ENCODE data around the gene PLXNB3. TPM values are rescaled to one million over a fixed set of nuclear protein-coding genes. Genes with fewer than 3 reads are reported as not detected.

PLXNB3 gene
- total RNA-seq, 3 donors from 2014 or later (not counting 1 experiment from before 2014, with no cell fraction given) = 1.2 to 1.3 TPM; not detected in 1

DNA sequence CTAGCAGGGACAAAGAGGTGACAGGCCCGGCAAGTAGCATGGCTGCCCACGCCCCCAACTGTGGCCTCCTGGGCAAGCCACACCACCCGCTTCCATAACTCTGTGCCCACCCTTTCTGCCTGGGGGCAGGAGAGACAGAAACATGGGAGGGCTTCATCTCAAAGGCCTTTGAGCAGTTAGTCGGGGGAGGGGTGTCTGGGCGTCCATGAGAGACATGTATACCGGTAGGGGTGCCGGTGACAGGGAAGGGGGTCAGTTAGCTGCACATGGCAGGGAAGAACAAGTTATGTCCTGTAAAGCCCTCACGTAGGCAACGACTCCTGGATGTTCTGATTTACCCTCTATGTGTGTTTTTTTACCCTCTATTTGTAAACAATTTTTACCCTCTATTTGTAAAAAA, 57.0 kb downstream of the PLXNB3 start:
- DNase-seq (no peak), ATAC-seq (no peak)
- Mint-ChIP-seq H3K4me3 (peak overlapping the region; percentile 82), H3K4me1 (peaks cover 61 to 72% of the 10 kb centered on the region in 2 donors), H3K9me3 (no peaks in the 10 kb centered on the region), H3K27me3 (ENCODE audit: low read depth in 2 of 2) (no peaks in the 10 kb centered on the region), H3K36me3 (no peaks in the 10 kb centered on the region), H3K27ac (peak overlapping the region; percentile 63 to 83)
- WGBS (ENCODE audit: insufficient coverage) = 54% methylated on average over 7 of the region's 9 CpGs
- Histone ChIP-seq H3K27me3 (ENCODE audit: control insufficient read depth, insufficient read depth, low read length) (no peaks in the 10 kb centered on the region), H3K9me3 (ENCODE audit: control insufficient read depth, insufficient read depth, low read length) (no peaks in the 10 kb centered on the region), H3K36me3 (ENCODE audit: control insufficient read depth, insufficient read depth, low read length) (no peaks in the 10 kb centered on the region), H3K27ac (ENCODE audit: low read length) (peak overlapping the region; percentile 63), H3K4me3 (ENCODE audit: low read length) (no peak overlapping the region), H3K4me1 (ENCODE audit: control insufficient read depth, insufficient read depth, low read length) (peaks cover 96% of the 10 kb centered on the region)
- intact Hi-C loops (cut with micrococcal nuclease) = no loop called here
- TF ChIP-seq, protein P1, sequence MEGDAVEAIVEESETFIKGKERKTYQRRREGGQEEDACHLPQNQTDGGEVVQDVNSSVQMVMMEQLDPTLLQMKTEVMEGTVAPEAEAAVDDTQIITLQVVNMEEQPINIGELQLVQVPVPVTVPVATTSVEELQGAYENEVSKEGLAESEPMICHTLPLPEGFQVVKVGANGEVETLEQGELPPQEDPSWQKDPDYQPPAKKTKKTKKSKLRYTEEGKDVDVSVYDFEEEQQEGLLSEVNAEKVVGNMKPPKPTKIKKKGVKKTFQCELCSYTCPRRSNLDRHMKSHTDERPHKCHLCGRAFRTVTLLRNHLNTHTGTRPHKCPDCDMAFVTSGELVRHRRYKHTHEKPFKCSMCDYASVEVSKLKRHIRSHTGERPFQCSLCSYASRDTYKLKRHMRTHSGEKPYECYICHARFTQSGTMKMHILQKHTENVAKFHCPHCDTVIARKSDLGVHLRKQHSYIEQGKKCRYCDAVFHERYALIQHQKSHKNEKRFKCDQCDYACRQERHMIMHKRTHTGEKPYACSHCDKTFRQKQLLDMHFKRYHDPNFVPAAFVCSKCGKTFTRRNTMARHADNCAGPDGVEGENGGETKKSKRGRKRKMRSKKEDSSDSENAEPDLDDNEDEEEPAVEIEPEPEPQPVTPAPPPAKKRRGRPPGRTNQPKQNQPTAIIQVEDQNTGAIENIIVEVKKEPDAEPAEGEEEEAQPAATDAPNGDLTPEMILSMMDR (IDR thresholded peaks at IDR 0.05) = no peak

DNA sequence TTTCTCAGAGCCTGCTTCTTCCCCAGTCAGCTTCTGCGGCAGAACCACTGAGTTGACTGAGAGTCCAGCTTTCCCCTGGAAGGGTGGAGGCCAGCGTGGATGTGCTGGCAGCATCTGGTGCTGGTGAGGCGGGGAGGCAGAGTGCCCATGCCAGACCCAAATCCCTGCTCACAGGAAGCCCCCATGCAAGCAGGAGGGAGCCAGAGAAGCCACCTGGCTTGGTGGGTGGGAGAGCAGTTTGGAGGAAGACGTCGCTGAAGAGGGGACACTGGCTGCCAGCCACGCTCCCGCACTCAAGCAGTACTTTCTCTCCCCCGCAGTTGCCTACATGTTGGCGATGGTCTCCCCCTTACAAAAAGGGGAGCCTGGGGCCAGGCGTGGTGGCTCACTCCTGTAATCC, 60.3 kb downstream of the PLXNB3 start:
- H3K4me1 Mint-ChIP-seq = peaks cover 67 to 72% of the 10 kb centered on the region in 2 donors
- H3K36me3 ChIP-seq (ENCODE audit: control insufficient read depth, insufficient read depth, low read length) = no peaks in the 10 kb centered on the region
- no peak overlapping the region for H3K27ac ChIP-seq (ENCODE audit: low read length)
- H3K4me3 Mint-ChIP-seq = no peak overlapping the region
- ATAC-seq (no peak), DNase-seq (no peak)
- H3K4me1 ChIP-seq (ENCODE audit: control insufficient read depth, insufficient read depth, low read length) = peaks cover 90% of the 10 kb centered on the region
- intact Hi-C loops (cut with micrococcal nuclease) = no loop called here
- H3K27me3 Mint-ChIP-seq (ENCODE audit: low read depth in 2 of 2) = no peaks in the 10 kb centered on the region
- TF ChIP-seq, protein P1 (IDR thresholded peaks at IDR 0.05) = no peak
- H3K27me3 ChIP-seq (ENCODE audit: control insufficient read depth, insufficient read depth, low read length) = no peaks in the 10 kb centered on the region
- no peak overlapping the region for H3K4me3 ChIP-seq (ENCODE audit: low read length)
- H3K9me3 ChIP-seq (ENCODE audit: control insufficient read depth, insufficient read depth, low read length) = no peaks in the 10 kb centered on the region
- 94% methylated on average over 7 of the region's 10 CpGs for WGBS (ENCODE audit: insufficient coverage)
- H3K27ac Mint-ChIP-seq = peak overlapping the region in 1 of 2 donors; percentile 51
- H3K9me3 Mint-ChIP-seq = no peaks in the 10 kb centered on the region
- no peaks in the 10 kb centered on the region for H3K36me3 Mint-ChIP-seq

DNA sequence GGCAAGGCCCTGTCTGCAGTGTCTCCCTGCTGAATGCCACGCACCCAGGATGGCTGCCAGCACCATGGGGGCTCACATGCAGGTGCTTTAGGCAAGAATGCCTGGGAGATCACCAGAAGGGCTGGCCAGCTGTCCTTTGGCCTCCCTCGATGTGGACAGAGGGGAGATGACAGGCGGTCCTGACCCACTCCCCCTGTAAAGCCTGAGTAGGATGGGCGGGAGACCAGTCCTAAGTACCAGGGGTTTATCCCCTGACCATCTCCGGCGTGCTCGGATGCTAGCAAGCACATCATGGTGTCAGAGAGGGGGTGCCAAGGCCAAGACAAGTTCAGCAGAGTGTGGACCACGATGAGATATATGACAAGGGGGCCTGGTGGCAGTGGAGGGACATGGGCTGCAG, 61.0 kb downstream of the PLXNB3 start:
- DNase-seq = no peak
- TF ChIP-seq, protein P1 (IDR thresholded peaks at IDR 0.05) = no peak
- Histone ChIP-seq H3K4me3 (ENCODE audit: low read length) (no peak overlapping the region), H3K36me3 (ENCODE audit: control insufficient read depth, insufficient read depth, low read length) (no peaks in the 10 kb centered on the region), H3K9me3 (ENCODE audit: control insufficient read depth, insufficient read depth, low read length) (no peaks in the 10 kb centered on the region), H3K27me3 (ENCODE audit: control insufficient read depth, insufficient read depth, low read length) (no peaks in the 10 kb centered on the region), H3K27ac (ENCODE audit: low read length) (no peak overlapping the region), H3K4me1 (ENCODE audit: control insufficient read depth, insufficient read depth, low read length) (peaks cover 84% of the 10 kb centered on the region)
- H3K4me3 Mint-ChIP-seq = peak overlapping the region; percentile 21
- no peak for ATAC-seq
- H3K9me3 Mint-ChIP-seq = no peaks in the 10 kb centered on the region
- no peaks in the 10 kb centered on the region for H3K27me3 Mint-ChIP-seq (ENCODE audit: low read depth in 2 of 2)
- 78% methylated on average over 8 of the region's 8 CpGs for WGBS (ENCODE audit: insufficient coverage)
- H3K27ac Mint-ChIP-seq = peak overlapping the region in 1 of 2 donors; percentile 14
- H3K36me3 Mint-ChIP-seq = no peaks in the 10 kb centered on the region
- H3K4me1 Mint-ChIP-seq = peaks cover 61 to 67% of the 10 kb centered on the region in 2 donors
- intact Hi-C loops (cut with micrococcal nuclease) = no loop called here

Other genes with a start within 250 kb of the PLXNB3 start
- not detected for gene ATP2B3, start 246.6 kb upstream of the PLXNB3 start, total RNA-seq
- 10 to 100 TPM in 2 of 3 donors, 1 to 10 TPM in 1; 9.0 to 17.2 (median 12.5) TPM for gene CCNQ, start 165.1 kb upstream of the PLXNB3 start, total RNA-seq
- not detected for gene DUSP9, start 117.0 kb upstream of the PLXNB3 start, total RNA-seq
- 1 to 10 TPM in 1 of 3 donors, under 1 TPM in 2; 0.66 to 1.1 (median 0.97) TPM for gene PNCK, start 90.4 kb upstream of the PLXNB3 start, total RNA-seq
- 1 to 10 TPM in 2 of 3 donors, under 1 TPM in 1; 0.77 to 2.5 (median 1.4) TPM for gene SLC6A8, start 76.3 kb upstream of the PLXNB3 start, total RNA-seq
- 100 to 1,000 TPM; 109 to 131 (median 119) TPM for gene BCAP31, start 39.9 kb upstream of the PLXNB3 start, total RNA-seq
- 10 to 100 TPM; 12.2 to 13.9 (median 13.8) TPM for gene ABCD1, start 39.4 kb upstream of the PLXNB3 start, total RNA-seq
- gene SRPK3, start 16.8 kb downstream of the PLXNB3 start, total RNA-seq = not detected
- gene IDH3G, start 30.1 kb downstream of the PLXNB3 start, total RNA-seq = 10 to 100 TPM; 70.1 to 76.5 (median 71.1) TPM
- gene SSR4, start 30.4 kb downstream of the PLXNB3 start, total RNA-seq = 100 to 1,000 TPM; 160 to 280 (median 189) TPM
- 100 to 1,000 TPM; 101 to 177 (median 157) TPM for gene PDZD4, start 66.3 kb downstream of the PLXNB3 start, total RNA-seq
- under 1 TPM in 2 of 3 donors, not detected in 1; 0.23 to 0.98 TPM for gene L1CAM, start 121.9 kb downstream of the PLXNB3 start, total RNA-seq
- not detected for gene AVPR2, start 140.4 kb downstream of the PLXNB3 start, total RNA-seq
- gene ARHGAP4, start 162.0 kb downstream of the PLXNB3 start, total RNA-seq = 100 to 1,000 TPM; 352 to 398 (median 384) TPM
- gene NAA10, start 170.8 kb downstream of the PLXNB3 start, total RNA-seq = 10 to 100 TPM; 63.4 to 82.3 (median 73.1) TPM
- 10 to 100 TPM; 14.3 to 17.1 (median 15.2) TPM for gene RENBP, start 180.4 kb downstream of the PLXNB3 start, total RNA-seq
- 10 to 100 TPM; 65.2 to 76.7 (median 67.5) TPM for gene HCFC1, start 207.6 kb downstream of the PLXNB3 start, total RNA-seq
- gene TMEM187, start 208.5 kb downstream of the PLXNB3 start, total RNA-seq = 1 to 10 TPM; 1.2 to 4.3 (median 1.4) TPM

Data from natural killer cell (primary cell).